BE2C (cell line): Measurements from ENCODE around the gene PFN3.

Experiments
- DNase-seq: peaks from one replicate; pipeline ENCODE4 v3.0.0-alpha.2; 2020
- H3K27me3 ChIP-seq: fragments of 250-450 bp; sonication (Bioruptor Pico); 2 replicates; pipeline ENCODE4 v1.5.1; 2020; ENCODE audit warnings: mild to moderate bottlenecking
- H3K36me3 ChIP-seq: fragments of 250-450 bp; sonication (Bioruptor Pico); 2 replicates; pipeline ENCODE4 v1.5.1; 2020; ENCODE audit warnings: mild to moderate bottlenecking
- H3K4me1 ChIP-seq: fragments of 250-450 bp; sonication (Bioruptor Pico); 2 replicates; pipeline ENCODE4 v1.5.1; 2020
- H3K4me3 ChIP-seq: 2 replicates; pipeline ENCODE4 v1.5.1; 2011; ENCODE audit warnings: low read depth, low read length
- H3K9me3 ChIP-seq: fragments of 250-450 bp; sonication (Bioruptor Pico); 2 replicates; pipeline ENCODE4 v1.5.1; 2020
- TF ChIP-seq, protein P1 (sequence below): IDR thresholded peaks from 2 replicates; pipeline ENCODE4 v1.5.1; 2012; ENCODE audit warnings: mild to moderate bottlenecking, low read depth, low read length

Gene PFN3

DNA sequence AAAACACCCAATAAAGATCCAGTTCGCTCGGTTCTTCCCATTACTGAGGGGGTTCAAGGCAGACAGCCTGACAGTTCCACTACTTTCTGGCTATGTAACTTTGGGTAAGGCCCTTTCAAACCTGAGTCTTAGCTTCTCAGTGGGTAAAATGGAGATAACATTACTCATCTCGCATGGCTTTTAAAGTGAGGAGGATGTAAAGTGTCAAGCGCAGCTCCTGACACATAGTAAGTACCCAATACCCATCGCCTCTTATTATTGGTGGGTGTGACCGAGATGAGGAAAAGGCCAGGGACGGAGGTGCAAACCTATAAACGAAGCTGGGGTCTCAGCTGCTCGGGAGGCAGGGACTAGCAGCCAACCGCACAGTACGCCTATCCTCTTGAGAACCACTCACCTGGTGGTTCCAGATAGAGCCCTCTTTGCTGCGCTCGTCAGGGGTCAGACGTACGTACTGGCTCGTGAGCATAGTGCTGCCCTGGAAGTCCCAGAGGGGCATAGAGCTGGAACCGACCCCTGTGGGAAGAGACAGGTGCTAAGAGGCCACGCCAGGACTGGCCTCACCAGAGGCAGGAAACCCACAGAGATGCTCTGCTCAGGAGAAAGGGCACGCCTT, 49.6 kb downstream of the PFN3 start:
- H3K27me3 ChIP-seq = no peaks in the 10 kb centered on the region
- TF ChIP-seq, protein P1, sequence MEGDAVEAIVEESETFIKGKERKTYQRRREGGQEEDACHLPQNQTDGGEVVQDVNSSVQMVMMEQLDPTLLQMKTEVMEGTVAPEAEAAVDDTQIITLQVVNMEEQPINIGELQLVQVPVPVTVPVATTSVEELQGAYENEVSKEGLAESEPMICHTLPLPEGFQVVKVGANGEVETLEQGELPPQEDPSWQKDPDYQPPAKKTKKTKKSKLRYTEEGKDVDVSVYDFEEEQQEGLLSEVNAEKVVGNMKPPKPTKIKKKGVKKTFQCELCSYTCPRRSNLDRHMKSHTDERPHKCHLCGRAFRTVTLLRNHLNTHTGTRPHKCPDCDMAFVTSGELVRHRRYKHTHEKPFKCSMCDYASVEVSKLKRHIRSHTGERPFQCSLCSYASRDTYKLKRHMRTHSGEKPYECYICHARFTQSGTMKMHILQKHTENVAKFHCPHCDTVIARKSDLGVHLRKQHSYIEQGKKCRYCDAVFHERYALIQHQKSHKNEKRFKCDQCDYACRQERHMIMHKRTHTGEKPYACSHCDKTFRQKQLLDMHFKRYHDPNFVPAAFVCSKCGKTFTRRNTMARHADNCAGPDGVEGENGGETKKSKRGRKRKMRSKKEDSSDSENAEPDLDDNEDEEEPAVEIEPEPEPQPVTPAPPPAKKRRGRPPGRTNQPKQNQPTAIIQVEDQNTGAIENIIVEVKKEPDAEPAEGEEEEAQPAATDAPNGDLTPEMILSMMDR = no peak

More for the DNA sequence above, 49.6 kb downstream of the PFN3 start:
- peak overlapping the region; percentile 97 for H3K4me3 ChIP-seq
- H3K9me3 ChIP-seq = no peaks in the 10 kb centered on the region; the same call in 1 of the 2 replicates
- peaks cover 2% of the 10 kb centered on the region for H3K4me1 ChIP-seq
- peaks cover 18% of the 10 kb centered on the region; the same call in 1 of the 2 replicates for H3K36me3 ChIP-seq
- no peak for DNase-seq
